ENCODE measurements around the gene UBTD2. TPM values are rescaled to one million over a fixed set of nuclear protein-coding genes. Genes with fewer than 3 reads are reported as not detected.

UBTD2 gene
- total RNA-seq, 4 donors from 2014 or later = 19.4 to 31.0 (median 26.2) TPM

- H3K4me1 ChIP-seq = peaks cover 0 to 92% (median 55%) of the 10 kb centered on the region in 4 donors
- no peak for DNase-seq (ENCODE audit: low spot score in 2 of 2)
- 64% methylated on average over 7 of the region's 7 CpGs for WGBS, 2 donors
- no peak overlapping the region for H3K4me3 ChIP-seq
- H3K36me3 ChIP-seq = no peaks in the 10 kb centered on the region
- H3K9me3 ChIP-seq = no peaks in the 10 kb centered on the region
- H3K27me3 ChIP-seq = no peaks in the 10 kb centered on the region
- TF ChIP-seq EP300 (IDR thresholded peaks at IDR 0.05) (no peak), POLR2A (IDR thresholded peaks at IDR 0.05) (no peak), CTCF (IDR thresholded peaks at IDR 0.05) (no peak)
- peak overlapping the region in 3 of 4 donors; percentile 21 to 93 (median 88) for H3K27ac ChIP-seq
These were observed 115.7 kb downstream of the UBTD2 start for GRCh38 chr5:172167895-172168294.

DNA sequence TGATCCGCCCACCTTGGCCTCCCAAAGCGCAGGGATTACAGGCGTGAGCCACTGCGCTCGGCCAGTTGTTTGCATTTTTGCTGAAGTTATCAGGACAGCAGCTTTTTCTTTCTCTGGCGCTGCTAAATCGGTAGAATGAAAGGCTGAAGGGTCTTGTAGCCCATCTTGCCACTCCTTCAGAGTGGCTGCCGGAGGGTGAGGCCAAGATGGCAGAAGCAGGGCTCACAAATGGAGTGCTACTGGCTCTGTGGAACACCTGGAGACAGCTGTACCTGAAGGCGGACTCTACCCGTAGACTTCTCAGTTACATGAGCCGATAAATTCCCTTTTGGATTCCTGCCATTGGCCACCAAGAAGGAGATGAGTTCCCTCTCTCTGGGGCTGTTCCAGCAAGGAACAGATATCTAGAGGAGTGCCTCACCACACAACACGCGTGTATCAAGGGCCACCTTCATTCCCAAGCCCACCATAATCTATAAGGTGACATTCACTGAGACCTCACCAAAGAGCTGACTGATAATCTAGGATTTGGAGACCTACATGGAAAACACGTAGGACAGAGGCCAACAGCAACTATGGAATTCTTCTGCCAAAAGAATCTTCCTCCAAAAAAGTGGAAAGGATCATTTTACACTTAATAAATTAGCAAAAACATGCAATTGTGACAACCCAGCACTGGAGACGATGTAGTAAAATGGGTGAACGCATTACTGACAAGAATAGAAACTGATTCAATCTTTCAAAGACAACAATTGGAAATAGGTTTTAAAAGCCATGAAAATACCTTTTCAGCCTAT is 117.3 kb downstream of the UBTD2 start:
- Histone ChIP-seq H3K36me3 (no peaks in the 10 kb centered on the region), H3K27ac (peak overlapping the region in 3 of 4 donors; percentile 39 to 93 (median 88)), H3K27me3 (no peaks in the 10 kb centered on the region), H3K4me3 (no peak overlapping the region), H3K9me3 (no peaks in the 10 kb centered on the region), H3K4me1 (peaks cover 0 to 93% (median 56%) of the 10 kb centered on the region in 4 donors)
- DNase-seq (ENCODE audit: low spot score in 2 of 2) = no peak
- no peak for TF ChIP-seq POLR2A (IDR thresholded peaks at IDR 0.05)
- TF ChIP-seq EP300 (IDR thresholded peaks at IDR 0.05) = no peak
- no peak for TF ChIP-seq CTCF (IDR thresholded peaks at IDR 0.05)
- WGBS, 2 donors = 69 to 72% methylated on average over 16 of the region's 16 CpGs

DNA sequence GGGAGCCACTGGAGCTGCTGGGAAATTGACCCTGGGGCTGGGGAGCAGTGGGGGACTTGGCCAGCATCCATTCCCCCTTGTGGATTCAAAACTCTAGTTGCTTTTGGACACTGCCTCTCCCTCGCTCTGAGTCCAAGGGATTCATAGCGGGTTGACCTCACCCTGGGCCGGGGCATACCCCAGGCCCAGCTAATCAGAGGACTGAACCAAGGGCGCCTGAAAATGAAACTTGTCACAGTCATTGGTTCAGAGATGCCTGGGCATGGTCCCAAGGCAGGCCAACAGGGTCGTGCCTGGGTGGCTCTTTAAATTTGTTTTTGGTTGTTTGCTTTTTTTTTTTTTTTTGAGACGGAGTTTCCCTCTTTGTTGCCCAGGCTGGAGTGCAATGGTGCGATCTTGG is 118.1 kb downstream of the UBTD2 start:
- Histone ChIP-seq H3K9me3 (no peaks in the 10 kb centered on the region), H3K36me3 (no peaks in the 10 kb centered on the region), H3K27me3 (no peaks in the 10 kb centered on the region), H3K4me3 (no peak overlapping the region), H3K27ac (peak overlapping the region; percentile 68 to 93 (median 78)), H3K4me1 (peaks cover 0 to 93% (median 56%) of the 10 kb centered on the region in 4 donors)
- WGBS, 2 donors = 32 to 58% methylated on average over 7 of the region's 7 CpGs
- peak in 1 of 2 donors; percentile 20 for TF ChIP-seq EP300 (IDR thresholded peaks at IDR 0.05)
- TF ChIP-seq CTCF (IDR thresholded peaks at IDR 0.05) = no peak
- TF ChIP-seq POLR2A (IDR thresholded peaks at IDR 0.05) = no peak
- no peak for DNase-seq (ENCODE audit: low spot score in 2 of 2)

DNA sequence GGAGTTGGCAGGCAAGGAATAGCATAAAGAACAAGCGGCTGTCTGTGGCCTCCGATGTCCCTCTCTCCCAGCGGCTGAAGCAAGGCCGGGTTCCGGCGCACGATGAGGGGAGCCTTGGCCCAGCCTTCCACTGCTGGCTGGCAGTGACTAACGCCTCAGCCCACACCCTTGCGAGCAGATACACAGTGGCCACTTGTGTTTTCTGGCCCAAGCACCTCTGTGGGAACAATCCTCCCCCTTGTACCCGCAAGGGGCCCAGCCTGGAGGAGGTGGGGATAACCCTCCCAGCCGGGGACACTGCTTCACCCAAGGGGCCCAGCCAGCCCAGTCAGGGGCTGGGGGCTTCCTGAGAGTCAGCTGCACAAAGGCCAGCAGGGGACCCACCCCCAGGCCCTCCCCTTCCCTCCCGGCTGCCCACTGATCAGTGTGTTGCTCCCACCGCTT is 118.8 kb downstream of the UBTD2 start:
- WGBS, 2 donors = 49 to 51% methylated on average over 11 to 13 of the region's 13 CpGs
- Histone ChIP-seq H3K36me3 (no peaks in the 10 kb centered on the region), H3K9me3 (no peaks in the 10 kb centered on the region), H3K4me1 (peaks cover 0 to 88% (median 53%) of the 10 kb centered on the region in 4 donors), H3K27ac (peak overlapping the region; percentile 68 to 93 (median 78)), H3K27me3 (no peaks in the 10 kb centered on the region), H3K4me3 (no peak overlapping the region)
- DNase-seq (ENCODE audit: low spot score in 2 of 2) = peak in 1 of 2 donors; percentile 51
- peak in 1 of 5 experiments; percentile 19 for TF ChIP-seq CTCF (IDR thresholded peaks at IDR 0.05)
- no peak for TF ChIP-seq POLR2A (IDR thresholded peaks at IDR 0.05)
- TF ChIP-seq EP300 (IDR thresholded peaks at IDR 0.05) = peak in 1 of 2 donors; percentile 79

- H3K9me3 ChIP-seq = no peaks in the 10 kb centered on the region
- WGBS, 2 donors = 19 to 28% methylated on average over 4 of the region's 4 CpGs
- TF ChIP-seq EP300 (IDR thresholded peaks at IDR 0.05) (no peak), POLR2A (IDR thresholded peaks at IDR 0.05) (no peak), CTCF (IDR thresholded peaks at IDR 0.05) (no peak)
- peaks cover 0 to 83% (median 45%) of the 10 kb centered on the region in 4 donors for H3K4me1 ChIP-seq
- DNase-seq (ENCODE audit: low spot score in 2 of 2) = no peak
- H3K27ac ChIP-seq = peak overlapping the region in 3 of 4 donors; percentile 48 to 93 (median 88)
- H3K36me3 ChIP-seq = no peaks in the 10 kb centered on the region
- H3K27me3 ChIP-seq = no peaks in the 10 kb centered on the region
- no peak overlapping the region for H3K4me3 ChIP-seq
These were observed 120.2 kb downstream of the UBTD2 start for GRCh38 chr5:172163346-172163745.

Measured in tibial nerve (tissue), 4 donors.